Activated naive CD8-positive, alpha-beta T cell (primary cell): ENCODE data around the gene HSD11B1L.
"Not testable (repeated sequence)": the region's sequence is repeated elsewhere in the genome, so short reads cannot be mapped to it uniquely, and the experiment has no call there.

Experiments used
- H3K27ac Mint-ChIP-seq: one replicate; pipeline ENCODE4 v1.8.0; 2021; ENCODE audit warnings: mixed read lengths
- H3K27me3 Mint-ChIP-seq: one replicate; pipeline ENCODE4 v1.8.0; 2021; ENCODE audit warnings: mixed read lengths
- H3K36me3 Mint-ChIP-seq: one replicate; pipeline ENCODE4 v1.8.0; 2021; ENCODE audit warnings: mixed read lengths
- H3K4me1 Mint-ChIP-seq: one replicate; pipeline ENCODE4 v1.8.0; 2021; ENCODE audit warnings: low read depth, mixed read lengths
- H3K4me3 Mint-ChIP-seq: one replicate; pipeline ENCODE4 v1.8.0; 2021; ENCODE audit warnings: mild to moderate bottlenecking, mixed read lengths
- H3K9me3 Mint-ChIP-seq: one replicate; pipeline ENCODE4 v1.8.0; 2021; ENCODE audit warnings: low read depth, mixed read lengths

The HSD11B1L gene

GRCh38 chr19:5697890-5698634, 17.2 kb downstream of the HSD11B1L start:
- Mint-ChIP-seq H3K4me1 (no peaks in the 10 kb centered on the region), H3K27me3 (no peaks in the 10 kb centered on the region), H3K9me3 (no peaks in the 10 kb centered on the region), H3K4me3 (no peak overlapping the region), H3K36me3 (peaks cover 3% of the 10 kb centered on the region), H3K27ac (no peak overlapping the region)

GRCh38 chr19:5698635-5699422, 18.0 kb downstream of the HSD11B1L start:
- Mint-ChIP-seq H3K4me1 (no peaks in the 10 kb centered on the region), H3K4me3 (no peak overlapping the region), H3K9me3 (no peaks in the 10 kb centered on the region), H3K27me3 (no peaks in the 10 kb centered on the region), H3K27ac (no peak overlapping the region), H3K36me3 (peaks cover 3% of the 10 kb centered on the region)

- Mint-ChIP-seq H3K27ac (no peak overlapping the region), H3K9me3 (no peaks in the 10 kb centered on the region), H3K4me1 (no peaks in the 10 kb centered on the region), H3K27me3 (no peaks in the 10 kb centered on the region), H3K36me3 (peaks cover 3% of the 10 kb centered on the region), H3K4me3 (no peak overlapping the region)
Observed at GRCh38 chr19:5700455-5701092, 19.7 kb downstream of the HSD11B1L start.

- not testable (repeated sequence) for H3K27ac Mint-ChIP-seq
Observed at GRCh38 chr19:5702053-5702410, 21.2 kb downstream of the HSD11B1L start.

GRCh38 chr19:5703819-5704818, 23.3 kb downstream of the HSD11B1L start:
- Mint-ChIP-seq H3K4me3 (no peak overlapping the region), H3K9me3 (no peaks in the 10 kb centered on the region), H3K36me3 (peaks cover 3% of the 10 kb centered on the region), H3K27me3 (no peaks in the 10 kb centered on the region), H3K4me1 (no peaks in the 10 kb centered on the region), H3K27ac (no peak overlapping the region)

More at GRCh38 chr19:5702053-5702410, 21.2 kb downstream of the HSD11B1L start:
- H3K9me3 Mint-ChIP-seq, H3K4me1 Mint-ChIP-seq, H3K4me3 Mint-ChIP-seq, H3K36me3 Mint-ChIP-seq, H3K27me3 Mint-ChIP-seq: not testable (repeated sequence)

- Mint-ChIP-seq H3K9me3 (no peaks in the 10 kb centered on the region), H3K27me3 (no peaks in the 10 kb centered on the region), H3K4me3 (no peak overlapping the region), H3K4me1 (no peaks in the 10 kb centered on the region), H3K36me3 (peaks cover 3% of the 10 kb centered on the region), H3K27ac (no peak overlapping the region)
Observed at GRCh38 chr19:5705552-5705951, 24.7 kb downstream of the HSD11B1L start.

- no peaks in the 10 kb centered on the region for H3K9me3 Mint-ChIP-seq
- no peaks in the 10 kb centered on the region for H3K27me3 Mint-ChIP-seq
- H3K36me3 Mint-ChIP-seq: no peaks in the 10 kb centered on the region
- H3K4me3 Mint-ChIP-seq: no peak overlapping the region
- H3K4me1 Mint-ChIP-seq: no peaks in the 10 kb centered on the region
- no peak overlapping the region for H3K27ac Mint-ChIP-seq
Observed at GRCh38 chr19:5706876-5707573, 26.2 kb downstream of the HSD11B1L start.

GRCh38 chr19:5707576-5708575, 27.0 kb downstream of the HSD11B1L start:
- H3K27me3 Mint-ChIP-seq: no peaks in the 10 kb centered on the region
- H3K27ac Mint-ChIP-seq: no peak overlapping the region
- H3K4me1 Mint-ChIP-seq: no peaks in the 10 kb centered on the region
- no peaks in the 10 kb centered on the region for H3K36me3 Mint-ChIP-seq
- H3K9me3 Mint-ChIP-seq: no peaks in the 10 kb centered on the region
- H3K4me3 Mint-ChIP-seq: no peak overlapping the region

GRCh38 chr19:5711025-5711424, 30.2 kb downstream of the HSD11B1L start:
- H3K36me3 Mint-ChIP-seq: peaks cover 3% of the 10 kb centered on the region
- no peak overlapping the region for H3K27ac Mint-ChIP-seq
- no peak overlapping the region for H3K4me3 Mint-ChIP-seq
- H3K27me3 Mint-ChIP-seq: no peaks in the 10 kb centered on the region
- no peaks in the 10 kb centered on the region for H3K9me3 Mint-ChIP-seq
- H3K4me1 Mint-ChIP-seq: peaks cover 3% of the 10 kb centered on the region

GRCh38 chr19:5711713-5712161, 30.9 kb downstream of the HSD11B1L start:
- H3K4me3 Mint-ChIP-seq: no peak overlapping the region
- H3K27ac Mint-ChIP-seq: no peak overlapping the region
- peaks cover 7% of the 10 kb centered on the region for H3K4me1 Mint-ChIP-seq
- no peaks in the 10 kb centered on the region for H3K27me3 Mint-ChIP-seq
- H3K36me3 Mint-ChIP-seq: peaks cover 3% of the 10 kb centered on the region
- H3K9me3 Mint-ChIP-seq: no peaks in the 10 kb centered on the region

- no peak overlapping the region for H3K4me3 Mint-ChIP-seq
- no peak overlapping the region for H3K27ac Mint-ChIP-seq
- no peaks in the 10 kb centered on the region for H3K27me3 Mint-ChIP-seq
- peaks cover 6% of the 10 kb centered on the region for H3K36me3 Mint-ChIP-seq
- no peaks in the 10 kb centered on the region for H3K9me3 Mint-ChIP-seq
- H3K4me1 Mint-ChIP-seq: peaks cover 19% of the 10 kb centered on the region
Observed at GRCh38 chr19:5713228-5713627, 32.4 kb downstream of the HSD11B1L start.

GRCh38 chr19:5714816-5715215, 34.0 kb downstream of the HSD11B1L start:
- Mint-ChIP-seq H3K4me3 (no peak overlapping the region), H3K9me3 (no peaks in the 10 kb centered on the region), H3K27me3 (no peaks in the 10 kb centered on the region), H3K27ac (no peak overlapping the region), H3K4me1 (peaks cover 26% of the 10 kb centered on the region), H3K36me3 (peaks cover 11% of the 10 kb centered on the region)
